ENCODE data around the gene CST9L.

Gene CST9L

DNA sequence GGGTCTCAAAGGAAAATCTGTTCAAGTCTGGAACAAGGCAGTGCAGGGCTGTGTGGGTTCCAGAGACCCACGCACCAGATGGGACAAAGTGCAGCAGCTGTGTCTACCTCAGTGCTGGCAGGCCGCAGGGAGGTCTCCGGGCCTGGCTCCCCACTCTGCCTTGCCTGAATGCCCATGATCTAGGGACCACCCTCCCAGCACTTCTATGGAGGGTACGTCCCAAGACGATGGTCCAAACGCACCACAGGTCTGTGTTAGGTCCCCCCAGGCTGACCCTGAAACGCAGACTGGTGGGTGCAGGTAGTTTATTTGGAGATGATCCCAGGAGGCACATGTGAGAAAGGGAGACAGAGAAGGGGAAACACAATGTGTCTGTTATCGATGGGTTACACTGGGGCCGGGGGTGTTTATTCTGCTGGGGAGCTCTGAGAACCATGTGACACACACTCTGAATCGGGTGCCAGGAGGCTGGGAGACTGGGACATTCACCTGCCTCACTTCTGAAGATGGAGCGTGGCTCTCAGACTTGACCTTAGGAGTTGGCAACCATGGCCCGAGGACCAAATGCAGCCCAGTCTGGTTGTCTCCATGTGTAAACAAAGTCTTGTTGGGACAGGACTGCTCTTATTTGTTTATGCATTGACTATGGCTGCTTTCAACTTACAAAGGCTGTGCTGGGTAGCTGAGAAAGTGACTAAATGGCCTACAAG is 21.7 kb downstream of the CST9L start:
- DNase-seq (ENCODE audit: low spot score) = no peak

GRCh38 chr20:23544133-23544532 is 24.2 kb downstream of the CST9L start:
- DNase-seq (ENCODE audit: low spot score) = no peak

DNA sequence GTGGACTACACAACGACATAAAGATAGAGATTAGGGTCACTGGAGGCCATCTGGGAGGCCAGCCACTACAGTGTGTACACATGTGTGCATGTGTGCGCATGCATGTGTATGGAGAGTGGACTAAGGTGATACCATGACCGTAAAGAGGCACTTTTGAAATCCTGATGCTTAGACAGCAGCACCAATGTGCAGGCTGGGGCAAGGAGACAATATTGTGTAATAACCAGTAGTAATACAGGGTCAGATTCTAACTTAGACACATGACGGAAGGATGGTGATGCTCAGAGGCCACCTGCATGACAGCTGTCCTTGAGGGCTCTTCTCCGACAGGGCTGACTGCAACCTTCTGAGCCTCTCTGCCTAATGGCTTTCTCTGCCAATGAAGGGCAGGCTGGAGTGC is 25.5 kb downstream of the CST9L start:
- DNase-seq (ENCODE audit: low spot score) = no peak

GRCh38 chr20:23541776-23542175 is 26.5 kb downstream of the CST9L start:
- no peak for DNase-seq (ENCODE audit: low spot score)

DNA sequence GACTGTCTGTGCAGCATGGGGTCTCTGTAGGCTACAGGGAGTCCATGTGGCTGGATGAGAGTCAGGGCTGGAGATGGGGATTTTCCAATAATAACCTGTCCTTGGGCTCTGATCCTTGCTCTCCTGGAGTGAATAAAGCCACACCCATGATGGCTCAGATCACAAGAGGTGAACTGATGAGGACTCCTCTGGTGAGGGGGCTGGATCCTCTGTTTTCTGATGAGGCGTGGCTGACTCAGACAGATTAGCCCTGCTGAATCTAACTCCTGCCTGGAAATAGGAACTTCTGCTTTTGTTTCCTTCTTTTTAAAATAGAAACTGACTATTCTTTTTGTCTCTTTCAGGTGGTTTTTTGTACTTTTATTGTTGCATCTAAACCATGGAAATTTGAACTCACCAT is 27.0 kb downstream of the CST9L start:
- no peak for DNase-seq (ENCODE audit: low spot score)

DNA sequence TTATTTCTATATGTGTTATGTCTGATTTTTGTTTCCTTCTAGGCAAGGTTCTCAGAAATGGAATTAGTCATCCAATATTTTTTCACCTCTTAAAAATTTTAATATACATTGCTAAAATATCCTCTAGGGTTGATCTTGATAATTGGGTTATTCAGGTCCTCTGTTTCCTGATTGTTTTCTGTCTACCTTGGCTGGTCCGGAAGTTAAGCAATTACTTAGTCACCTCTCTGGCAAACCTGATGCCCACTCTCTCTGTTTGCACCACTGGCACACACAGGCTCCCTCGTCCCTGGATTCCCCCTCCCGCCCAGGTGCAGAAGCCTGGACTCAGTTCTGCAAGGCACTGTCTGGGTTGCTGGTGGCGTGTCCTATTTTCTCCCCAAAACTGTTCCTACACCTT is 27.7 kb downstream of the CST9L start:
- no peak for DNase-seq (ENCODE audit: low spot score)

- DNase-seq (ENCODE audit: low spot score) = no peak
Measured at GRCh38 chr20:23537030-23537429, 31.3 kb downstream of the CST9L start.

GRCh38 chr20:23536328-23536974 is 31.8 kb downstream of the CST9L start:
- no peak for DNase-seq (ENCODE audit: low spot score)

DNA sequence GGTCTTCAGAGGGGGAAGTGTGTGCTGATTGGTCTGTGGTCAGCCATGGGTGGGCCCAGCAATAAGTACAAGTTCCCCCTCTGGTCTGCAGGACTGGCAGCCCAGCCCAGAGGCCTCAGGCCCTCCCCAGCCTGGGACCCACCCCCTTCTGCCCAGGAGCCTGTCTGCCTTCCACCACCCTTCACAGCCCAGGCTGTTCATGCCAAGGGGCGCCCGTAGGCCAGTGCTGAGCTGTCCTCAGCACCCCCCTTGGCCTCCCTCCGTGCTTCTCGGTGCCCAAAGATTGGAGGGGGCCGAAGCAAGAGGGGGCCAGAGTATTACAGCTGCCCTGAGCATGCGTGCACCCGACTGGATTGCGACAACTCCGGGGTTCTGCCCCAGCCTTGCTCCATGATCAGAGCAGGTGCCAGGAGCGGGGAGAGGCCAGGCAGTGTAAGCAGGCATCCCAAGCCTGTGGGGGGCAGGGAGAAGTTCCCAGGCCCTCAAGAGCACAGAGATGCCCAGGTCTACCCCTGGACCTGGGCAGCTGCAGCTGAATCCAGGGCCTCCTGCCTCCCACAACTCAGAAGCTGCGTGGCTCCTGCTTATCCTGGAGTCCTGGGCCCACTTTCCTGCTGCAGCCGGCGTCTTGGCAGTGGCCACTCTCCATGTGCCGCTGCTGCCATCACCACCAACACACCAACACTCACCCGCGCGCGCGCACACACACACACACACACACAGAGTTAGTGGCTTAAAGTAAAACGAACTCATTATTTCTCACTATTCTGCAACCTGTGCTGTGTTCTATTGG is 33.3 kb downstream of the CST9L start:
- no peak for DNase-seq (ENCODE audit: low spot score)

GRCh38 chr20:23533161-23533560 is 35.1 kb downstream of the CST9L start:
- DNase-seq (ENCODE audit: low spot score) = no peak

GRCh38 chr20:23532533-23532932 is 35.8 kb downstream of the CST9L start:
- no peak for DNase-seq (ENCODE audit: low spot score)

- DNase-seq (ENCODE audit: low spot score) = no peak
Measured at GRCh38 chr20:23530937-23531567, 37.2 kb downstream of the CST9L start.

GRCh38 chr20:23528867-23529431 is 39.3 kb downstream of the CST9L start:
- no peak for DNase-seq (ENCODE audit: low spot score)

DNA sequence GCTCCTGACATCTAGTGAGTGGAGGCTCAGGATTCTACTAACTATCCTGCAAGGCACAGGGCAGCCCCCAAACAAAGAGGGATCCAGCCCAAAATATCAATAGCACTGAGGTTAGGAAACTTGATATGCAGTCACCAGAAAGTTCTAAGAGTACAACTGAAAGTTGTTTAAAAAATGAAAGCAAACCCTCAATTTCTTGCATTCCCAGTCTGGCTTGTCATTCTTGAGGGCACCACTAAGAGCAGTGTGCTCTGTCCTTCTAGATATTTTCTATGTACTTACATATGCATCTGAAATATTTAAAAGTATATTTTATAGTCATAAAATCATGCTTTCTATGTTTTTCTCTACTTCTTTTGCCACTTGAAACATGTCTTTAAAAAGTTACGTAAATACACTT is 41.4 kb downstream of the CST9L start:
- DNase-seq (ENCODE audit: low spot score) = no peak

GRCh38 chr20:23524146-23524545 is 44.1 kb downstream of the CST9L start:
- no peak for DNase-seq (ENCODE audit: low spot score)

DNA sequence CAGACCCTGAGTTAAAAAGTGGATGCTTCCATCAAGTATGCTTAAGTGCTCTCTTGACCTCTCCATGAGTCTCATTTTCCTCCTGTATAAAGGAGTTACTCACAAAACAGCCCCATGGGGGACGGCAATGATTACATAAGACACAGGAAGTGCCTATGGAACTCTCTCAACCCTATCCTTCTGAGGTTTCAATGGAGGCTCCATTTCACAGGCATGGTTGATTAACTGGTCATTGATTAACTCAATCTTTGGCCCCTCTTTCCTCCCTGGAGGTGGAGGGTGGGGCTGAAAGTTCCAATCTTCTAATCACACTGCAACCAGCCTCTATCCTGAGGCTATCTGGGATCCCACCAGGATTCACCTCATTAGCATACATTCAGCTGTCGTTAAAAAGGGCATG is 48.1 kb downstream of the CST9L start:
- no peak for DNase-seq (ENCODE audit: low spot score)

- no peak for DNase-seq (ENCODE audit: low spot score)
Measured at GRCh38 chr20:23519556-23519955, 48.7 kb downstream of the CST9L start.

DNA sequence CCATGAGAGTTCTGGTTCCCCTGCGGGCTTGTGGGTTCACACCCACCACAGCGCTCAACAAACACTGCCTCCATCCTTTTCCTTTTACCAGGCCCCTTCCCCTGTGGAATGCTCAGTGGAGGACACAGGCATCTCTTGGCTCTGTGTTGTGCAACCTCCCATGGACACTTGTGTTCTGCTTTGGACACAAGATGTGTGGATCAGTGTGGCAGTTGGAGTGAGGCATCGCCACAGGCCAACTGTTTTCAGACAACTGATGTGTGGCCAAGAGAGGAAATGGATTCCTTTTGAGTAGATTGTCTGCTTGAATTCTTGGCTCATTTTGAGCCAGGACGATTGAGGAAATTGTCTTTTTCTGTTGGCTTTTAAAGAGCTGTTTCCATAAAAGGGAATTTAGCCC is 50.6 kb downstream of the CST9L start:
- no peak for DNase-seq (ENCODE audit: low spot score)

DNA sequence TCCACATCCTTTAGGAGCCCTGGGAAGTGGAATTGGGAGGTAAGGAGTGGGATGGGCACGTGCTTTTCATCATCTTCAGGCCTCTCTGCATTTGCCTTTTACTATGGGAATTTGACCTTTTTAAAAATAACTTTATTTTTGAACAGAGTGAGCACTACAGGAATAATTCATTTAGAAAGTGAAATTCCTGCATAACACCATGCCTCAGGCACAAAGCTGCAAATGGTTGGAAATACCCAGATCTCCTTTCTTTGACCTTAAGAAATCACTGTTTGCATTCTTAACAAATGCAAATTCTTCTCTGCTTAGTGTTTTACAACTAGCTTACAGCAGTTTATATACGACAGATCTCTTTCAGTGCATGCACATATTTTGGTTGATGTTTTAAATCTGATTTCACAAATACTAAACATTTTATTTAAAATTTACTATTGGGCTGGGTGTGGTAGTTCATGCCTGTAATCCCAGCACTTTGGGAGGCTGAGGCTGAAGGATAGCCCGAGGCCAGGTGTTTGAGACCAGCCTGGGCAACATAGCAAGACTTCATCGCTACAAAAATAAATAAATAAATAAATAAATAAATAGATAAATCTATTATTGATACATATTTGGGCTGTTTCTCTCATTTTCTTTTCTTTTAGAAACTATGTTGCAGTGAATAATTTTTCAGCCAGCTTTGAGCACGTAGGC is 52.9 kb downstream of the CST9L start:
- no peak for DNase-seq (ENCODE audit: low spot score)

DNA sequence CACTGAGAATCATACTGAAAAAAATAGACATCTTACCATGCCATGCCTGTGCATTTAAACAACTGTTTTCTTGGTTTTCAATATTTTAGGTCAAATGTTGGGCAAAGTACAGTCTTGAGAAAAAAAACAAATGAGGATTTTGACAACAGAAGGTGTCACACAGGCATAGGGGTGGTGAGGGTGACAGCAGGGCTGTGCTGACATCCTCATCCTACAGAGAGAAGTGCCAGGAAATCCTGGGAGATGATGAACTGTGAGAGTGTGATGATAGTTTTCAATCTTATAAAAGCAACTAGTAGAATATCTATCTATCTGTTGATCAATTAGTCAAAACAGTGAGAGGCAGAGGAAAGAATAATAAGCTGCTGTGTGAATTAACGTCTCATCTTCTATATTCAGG is 53.4 kb downstream of the CST9L start:
- DNase-seq (ENCODE audit: low spot score) = no peak
